ENCODE data around the gene KCNB1. TPM values are rescaled to one million over a fixed set of nuclear protein-coding genes. Genes with fewer than 3 reads are reported as not detected.

Gene KCNB1
- total RNA-seq, 1 experiment from 2014 or later: 0.68 TPM

DNA sequence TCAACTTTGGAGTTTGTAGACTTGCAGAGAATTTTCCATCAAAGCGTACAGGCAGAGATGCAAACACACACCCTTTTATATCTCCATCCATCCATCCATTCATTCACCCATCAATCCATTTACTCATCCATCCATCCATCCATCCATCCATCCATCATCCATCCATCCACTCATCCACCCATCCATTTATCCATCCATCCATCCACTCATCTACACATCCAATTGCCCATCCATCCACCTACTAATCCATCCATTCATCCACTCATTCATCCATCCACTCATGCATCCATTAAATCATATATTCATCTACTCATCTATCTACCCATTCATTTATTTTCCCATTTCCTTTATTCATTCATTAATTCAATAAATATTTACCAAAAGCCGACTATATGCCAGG lies 52.1 kb downstream of the KCNB1 start:
- Histone ChIP-seq H2BK20ac (ENCODE audit: low read depth, low read length, poor library complexity, severe bottlenecking) (no peak overlapping the region), H2BK15ac (ENCODE audit: low read depth, low read length) (no peak overlapping the region), H2BK120ac (ENCODE audit: low read depth, low read length, poor library complexity, severe bottlenecking) (no peak overlapping the region), H3K23me2 (ENCODE audit: insufficient read length, low read depth, low read length, poor library complexity, severe bottlenecking) (no peaks in the 10 kb centered on the region), H3K79me2 (ENCODE audit: insufficient read depth, low read length) (no peaks in the 10 kb centered on the region), H2AK5ac (ENCODE audit: insufficient read length, low read length) (no peak overlapping the region), H3K18ac (ENCODE audit: insufficient read length, low read depth, low read length) (no peak overlapping the region), H4K8ac (replicated peaks; ENCODE audit: insufficient read length, low read depth, low read length) (no peak overlapping the region), H3K4ac (ENCODE audit: low read depth, low read length) (no peak overlapping the region), H3K9me3 (ENCODE audit: control insufficient read depth, low read depth, low read length) (no peaks in the 10 kb centered on the region), H2BK5ac (ENCODE audit: insufficient read length, low read length) (no peak overlapping the region), H3T11ph (ENCODE audit: low read length) (no peak overlapping the region), H3K27me3 (ENCODE audit: insufficient read depth, low read length) (no peaks in the 10 kb centered on the region; the same call in 1 of the 2 replicates), H2BK12ac (ENCODE audit: insufficient read length, low read depth, low read length) (no peak overlapping the region), H3K4me1 (ENCODE audit: insufficient read depth, low read length) (no peaks in the 10 kb centered on the region), H4K5ac (ENCODE audit: insufficient read length, low read depth, low read length) (no peak overlapping the region), H4K20me1 (ENCODE audit: control insufficient read depth, insufficient read depth, insufficient read length) (no peaks in the 10 kb centered on the region), H3K14ac (ENCODE audit: insufficient read depth, low read length) (no peak overlapping the region), H3K79me1 (ENCODE audit: insufficient read depth, low read depth, low read length, poor library complexity, severe bottlenecking) (no peaks in the 10 kb centered on the region), H3K9ac (ENCODE audit: extremely low read depth, insufficient read length, low read length) (no peak overlapping the region), H3K23ac (ENCODE audit: insufficient read length, low read depth, low read length) (no peak overlapping the region), H4K91ac (ENCODE audit: insufficient read length, low read depth, low read length) (no peak overlapping the region), H3K56ac (ENCODE audit: insufficient read length, low read depth, low read length) (no peak overlapping the region), H3K27ac (ENCODE audit: insufficient read length, low read depth, low read length) (no peak overlapping the region), H2AFZ (ENCODE audit: low read length) (no peak overlapping the region), H3K4me2 (ENCODE audit: insufficient read depth, insufficient read length, low read length) (no peak overlapping the region)
- TF ChIP-seq, protein P1, sequence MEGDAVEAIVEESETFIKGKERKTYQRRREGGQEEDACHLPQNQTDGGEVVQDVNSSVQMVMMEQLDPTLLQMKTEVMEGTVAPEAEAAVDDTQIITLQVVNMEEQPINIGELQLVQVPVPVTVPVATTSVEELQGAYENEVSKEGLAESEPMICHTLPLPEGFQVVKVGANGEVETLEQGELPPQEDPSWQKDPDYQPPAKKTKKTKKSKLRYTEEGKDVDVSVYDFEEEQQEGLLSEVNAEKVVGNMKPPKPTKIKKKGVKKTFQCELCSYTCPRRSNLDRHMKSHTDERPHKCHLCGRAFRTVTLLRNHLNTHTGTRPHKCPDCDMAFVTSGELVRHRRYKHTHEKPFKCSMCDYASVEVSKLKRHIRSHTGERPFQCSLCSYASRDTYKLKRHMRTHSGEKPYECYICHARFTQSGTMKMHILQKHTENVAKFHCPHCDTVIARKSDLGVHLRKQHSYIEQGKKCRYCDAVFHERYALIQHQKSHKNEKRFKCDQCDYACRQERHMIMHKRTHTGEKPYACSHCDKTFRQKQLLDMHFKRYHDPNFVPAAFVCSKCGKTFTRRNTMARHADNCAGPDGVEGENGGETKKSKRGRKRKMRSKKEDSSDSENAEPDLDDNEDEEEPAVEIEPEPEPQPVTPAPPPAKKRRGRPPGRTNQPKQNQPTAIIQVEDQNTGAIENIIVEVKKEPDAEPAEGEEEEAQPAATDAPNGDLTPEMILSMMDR (conservative IDR thresholded peaks at IDR 0.05): no peak
- DNase-seq: no peak
- no peaks in the 10 kb centered on the region for H3K9me3 Mint-ChIP-seq
- no peak overlapping the region for H3K27ac Mint-ChIP-seq
- no peaks in the 10 kb centered on the region for H3K36me3 Mint-ChIP-seq (ENCODE audit: insufficient read depth in 1 of 3, low read depth in 3 of 3)
- H3K4me3 Mint-ChIP-seq: no peak overlapping the region
- WGBS (ENCODE audit: extremely low coverage, insufficient read length, low lambda C conversion rate): 100% methylated on average over 1 of the region's 2 CpGs
- H3K4me1 Mint-ChIP-seq: no peaks in the 10 kb centered on the region
- H3K27me3 Mint-ChIP-seq (ENCODE audit: low read depth): peaks cover 9% of the 10 kb centered on the region

Data from H9 (cell line).